GM10266 (cell line): ENCODE measurements around the gene DGKI.

Experiments
- DNase-seq: peaks from one replicate; pipeline ENCODE4 v3.0.0; 2012; ENCODE audit errors: extremely low spot score
- CTCF ChIP-seq: IDR thresholded peaks from 2 replicates; pipeline ENCODE4 v1.5.1; 2012; ENCODE audit warnings: mild to moderate bottlenecking, low read depth; ENCODE audit not compliant: control insufficient read depth, insufficient read depth; ENCODE audit errors: missing control alignments

Gene DGKI

GRCh38 chr7:137656227-137656849 is 190.4 kb downstream of the DGKI start:
- peak; percentile 81 for TF ChIP-seq CTCF
- peak; percentile 53 for DNase-seq

- DNase-seq, result no peak
- no peak for TF ChIP-seq CTCF
Measured at GRCh38 chr7:137655804-137656203, 191.0 kb downstream of the DGKI start.

GRCh38 chr7:137652721-137653120 is 194.1 kb downstream of the DGKI start:
- no peak for TF ChIP-seq CTCF
- no peak for DNase-seq

GRCh38 chr7:137647905-137648565 is 198.7 kb downstream of the DGKI start:
- TF ChIP-seq CTCF, result no peak
- DNase-seq, result no peak

- no peak for DNase-seq
- no peak for TF ChIP-seq CTCF
Measured at GRCh38 chr7:137642472-137642871, 204.3 kb downstream of the DGKI start.

- no peak for DNase-seq
- TF ChIP-seq CTCF, result no peak
Measured at GRCh38 chr7:137642031-137642430, 204.7 kb downstream of the DGKI start.

- TF ChIP-seq CTCF, result no peak
- no peak for DNase-seq
Measured at GRCh38 chr7:137636376-137636775, 210.4 kb downstream of the DGKI start.
